ENCODE data around the gene ZBTB26.

ZBTB26 gene

GRCh38 chr9:122931226-122932121 is at the start of gene ZBTB26:
Gene ZBTB26 (minus strand): TSS chr9:122931512. CDS start chr9:122919934, 11,578 bp downstream.
- DNase-seq: peak; percentile 91 to 93

GRCh38 chr9:122978601-122979000 is 47.3 kb upstream of the ZBTB26 start:
- DNase-seq: no peak

DNA sequence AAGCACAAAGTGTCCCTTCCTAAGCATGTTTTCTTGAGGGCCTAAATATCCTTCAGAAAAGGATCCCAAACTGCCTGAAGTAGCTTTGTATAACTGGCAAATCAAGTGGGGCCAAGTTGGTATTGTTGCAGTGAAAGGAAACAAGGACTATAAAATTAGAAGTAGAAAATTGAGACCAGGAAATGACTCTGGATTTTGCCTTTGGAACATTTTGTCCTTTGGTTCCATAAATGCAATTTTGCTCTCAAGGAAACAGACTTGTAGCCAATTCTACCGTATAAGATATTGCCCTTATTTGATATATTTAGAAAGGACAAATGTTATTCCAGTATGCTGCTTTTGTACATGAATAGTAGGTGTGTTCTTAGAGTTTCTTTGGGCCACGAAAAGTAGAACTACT is 43.9 kb upstream of the ZBTB26 start:
- no peak for DNase-seq

- DNase-seq: no peak
Observed at GRCh38 chr9:122961139-122961538, 29.8 kb upstream of the ZBTB26 start.

GRCh38 chr9:122955961-122956360 is 24.6 kb upstream of the ZBTB26 start:
- DNase-seq: no peak

DNA sequence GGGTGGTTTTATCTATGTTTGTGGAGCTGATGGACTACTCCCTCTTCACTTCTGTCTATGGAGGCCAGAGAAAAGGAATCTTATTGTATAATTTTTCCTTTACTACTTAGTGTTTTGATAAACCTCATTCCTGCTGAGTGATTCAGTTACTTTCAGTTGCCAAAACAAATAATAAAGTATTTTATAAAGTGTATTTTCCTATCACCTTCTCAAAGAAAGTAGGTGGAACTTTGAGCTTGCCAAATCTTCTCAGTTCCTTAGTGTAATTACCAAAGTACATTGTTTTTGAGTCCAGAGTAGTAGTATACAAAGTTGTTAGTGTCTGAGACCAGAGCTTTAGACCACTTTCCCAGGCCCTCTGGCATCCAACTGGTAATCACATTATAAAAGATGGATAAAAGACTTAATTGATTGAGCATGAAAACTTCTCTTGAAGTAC is 23.0 kb upstream of the ZBTB26 start:
- no peak for DNase-seq

- no peak for DNase-seq
Observed at GRCh38 chr9:122951056-122951455, 19.7 kb upstream of the ZBTB26 start.

GRCh38 chr9:122950263-122950662 is 19.0 kb upstream of the ZBTB26 start:
- no peak for DNase-seq

- DNase-seq: no peak
Observed at GRCh38 chr9:122949696-122950095, 18.4 kb upstream of the ZBTB26 start.

GRCh38 chr9:122948313-122948712 is 17.0 kb upstream of the ZBTB26 start:
- DNase-seq: no peak

DNA sequence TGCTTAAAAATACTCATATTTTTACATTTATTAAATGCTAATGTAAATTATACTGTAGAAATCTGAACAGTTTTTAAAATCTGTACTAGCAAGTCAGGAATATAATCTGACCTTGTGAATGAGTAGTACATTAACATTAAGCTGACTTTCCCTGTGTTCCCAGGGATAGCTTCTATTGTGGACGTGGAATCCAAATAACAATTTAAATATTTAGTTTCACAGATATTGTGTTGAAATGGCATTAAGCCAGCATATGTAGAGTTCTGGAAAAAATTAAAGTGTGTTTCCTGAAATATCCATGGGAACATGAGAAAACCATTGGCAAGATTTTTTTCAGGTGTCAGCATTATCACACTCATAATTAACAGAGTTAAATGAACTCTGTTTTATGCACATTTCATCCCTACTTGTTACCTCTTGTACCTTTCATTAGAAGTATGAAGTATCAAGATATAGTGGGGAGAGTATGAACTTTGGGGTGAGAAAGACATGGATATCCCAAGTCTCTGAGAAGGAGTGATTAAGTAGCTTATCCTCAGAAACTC is 15.2 kb upstream of the ZBTB26 start:
- DNase-seq: no peak

GRCh38 chr9:122944960-122945888 is 13.9 kb upstream of the ZBTB26 start:
- no peak for DNase-seq

DNA sequence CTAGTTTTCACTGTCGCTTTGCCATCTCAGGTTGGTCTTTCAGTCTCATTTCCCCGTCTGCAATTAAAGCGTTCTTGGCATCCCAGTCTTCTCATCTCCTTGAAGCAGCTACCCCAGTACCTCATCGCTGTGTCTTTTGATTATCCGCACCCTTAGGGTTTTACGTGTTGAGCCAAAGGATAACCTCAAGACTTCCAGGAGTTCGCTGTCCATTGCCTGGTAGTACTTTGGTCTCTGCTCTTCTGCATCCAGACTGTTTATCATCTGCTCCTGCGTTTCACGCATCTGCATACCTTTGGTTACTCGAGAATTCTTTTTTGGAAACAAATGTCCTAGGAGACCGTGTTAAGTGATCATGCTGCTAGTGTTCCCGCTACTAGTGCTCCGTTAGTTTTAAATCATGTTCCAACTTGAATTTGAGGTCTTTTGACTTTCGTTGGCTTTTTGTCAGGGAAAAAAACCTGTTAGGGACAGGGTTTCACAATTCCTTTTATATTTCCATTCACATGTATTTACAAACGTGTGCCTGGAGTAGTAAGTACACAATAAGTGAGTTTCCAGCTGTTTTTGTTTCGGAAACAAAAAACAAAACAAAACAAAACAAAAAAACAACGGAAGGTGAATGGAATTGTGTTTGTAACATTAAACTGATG is 10.4 kb upstream of the ZBTB26 start:
- DNase-seq: no peak

- DNase-seq: peak; percentile 99
Observed at GRCh38 chr9:122940749-122941581, 9.7 kb upstream of the ZBTB26 start, which contains the start of gene RABGAP1. Gene RABGAP1 (plus strand): TSS chr9:122941020. CDS start chr9:122957060, 16,040 bp downstream.

DNA sequence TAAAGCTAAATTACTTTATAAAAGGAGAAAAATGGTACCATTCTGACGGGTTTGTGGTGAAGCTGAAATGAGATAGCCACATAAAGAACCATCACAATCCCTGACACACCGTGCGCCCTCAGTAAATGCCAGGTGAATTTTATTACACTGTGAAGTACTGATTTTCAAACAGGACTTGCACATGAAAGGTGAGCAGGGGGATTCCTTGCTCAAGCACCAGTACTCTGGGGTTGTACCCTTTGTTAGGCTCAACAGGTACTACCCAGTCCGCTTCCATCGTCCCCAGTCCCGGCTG is 9.1 kb upstream of the ZBTB26 start:
- no peak for DNase-seq

- DNase-seq: no peak
Observed at GRCh38 chr9:122939601-122940000, 8.3 kb upstream of the ZBTB26 start.

GRCh38 chr9:122936883-122937282 is 5.6 kb upstream of the ZBTB26 start:
- DNase-seq: no peak

GRCh38 chr9:122936464-122936863 is 5.2 kb upstream of the ZBTB26 start:
- no peak for DNase-seq

- DNase-seq: no peak
Observed at GRCh38 chr9:122930541-122931225, 629 bp downstream of the ZBTB26 start.

GRCh38 chr9:122929796-122930354 is 1.4 kb downstream of the ZBTB26 start:
- DNase-seq: no peak

DNA sequence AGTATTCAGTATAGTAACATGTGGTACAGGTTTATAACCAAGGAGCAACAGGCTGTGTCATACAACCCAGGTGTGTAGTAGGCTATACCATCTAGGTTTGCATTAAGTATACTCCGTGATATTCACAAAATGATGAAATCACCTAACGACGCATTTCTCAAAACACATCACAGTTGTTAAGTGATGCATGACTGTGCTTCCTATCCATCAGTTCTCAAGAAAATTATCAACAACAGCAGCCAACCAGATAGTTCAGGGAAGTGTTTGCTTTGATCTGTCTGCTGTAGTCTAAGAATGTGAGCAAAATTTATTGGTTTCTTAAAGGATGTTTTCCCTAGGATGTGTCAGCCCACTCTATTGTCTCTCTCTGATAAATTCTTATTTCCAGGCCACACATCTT is 7.4 kb downstream of the ZBTB26 start:
- DNase-seq: no peak

Data from stimulated activated CD4-positive, alpha-beta T cell treated with anti-CD3 and anti-CD28 coated beads, Interleukin-2, amount 100 ng/mL, for 24 hours (primary cell).